Thyroid gland (tissue), 4 donors: ENCODE results near the gene P2RX3. TPM values are rescaled to one million over a fixed set of nuclear protein-coding genes. Genes with fewer than 3 reads are reported as not detected.

Experiments used
- DNase-seq, 2 donors: peaks; one replicate each; pipeline ENCODE4 v3.0.0-alpha.2; 2019
- H3K27ac ChIP-seq, 3 donors: fragments of 200-600 bp; sonication (generic); 1 replicate in 2 of 3; 2 replicates in 1 of 3; pipeline ENCODE4 v1.5.1; 2016 to 2019; ENCODE audit warnings: mild to moderate bottlenecking in 1 of 3, moderate library complexity in 1 of 3
- H3K27me3 ChIP-seq: fragments of 200-600 bp; sonication (generic); one replicate; pipeline ENCODE4 v1.5.1; 2019
- H3K36me3 ChIP-seq, 2 donors: fragments of 200-600 bp; sonication (generic); one replicate each; pipeline ENCODE4 v1.5.1; 2016 to 2019
- H3K4me1 ChIP-seq, 2 donors: fragments of 200-600 bp; sonication (generic); one replicate each; pipeline ENCODE4 v1.5.1; 2017 to 2019
- H3K4me3 ChIP-seq, 3 donors: fragments of 200-600 bp; sonication (generic); replicated peaks in 1 of 3; 1 replicate in 2 of 3; 2 replicates in 1 of 3; pipeline ENCODE4 v1.5.1; 2016; ENCODE audit warnings: mild to moderate bottlenecking in 1 of 3
- H3K9me3 ChIP-seq: fragments of 200-600 bp; sonication (generic); one replicate; pipeline ENCODE4 v1.5.1; 2017
- CTCF ChIP-seq, 6 experiments: fragments of 200-600 bp in 3 of 6; fragments of 450-650 bp in 3 of 6; sonication (generic) in 3 of 6; IDR thresholded peaks; one replicate each; pipeline ENCODE4 v1.5.1; 2016 to 2019; ENCODE audit warnings: antibody characterized with exemption in 6 of 6, mild to moderate bottlenecking in 2 of 6, inconsistent platforms in 1 of 6, moderate library complexity in 1 of 6
- POLR2A ChIP-seq, 2 donors: fragments of 450-650 bp; IDR thresholded peaks; one replicate each; pipeline ENCODE4 v1.6.1; 2017; ENCODE audit warnings: antibody characterized with exemption in 2 of 2, mild to moderate bottlenecking in 2 of 2, moderate library complexity in 1 of 2
- WGBS, 2 donors: methylation state at CpG; one replicate each; pipeline ENCODE4 v1.1.5; 2017; 5-methylcytosine and 5-hydroxymethylcytosine counted together
- intact Hi-C: fragments of 100-400 bp; cut with DNase I; formaldehyde crosslinking; loops from one replicate; pipeline ENCODE4 v1.15.1; 2023
- total RNA-seq, 4 donors: library from RNA; depleted of rRNA; stranded (reverse); fragments of >200 nt; gene quantifications; one replicate each; pipeline ENCODE4 v1.2.3, GENCODE V29; 2016

The P2RX3 gene
- total RNA-seq, 4 donors from 2014 or later = not detected

GRCh38 chr11:57339328-57339727 is 1.2 kb downstream of the P2RX3 start:
- no peak for DNase-seq
- Histone ChIP-seq H3K9me3 (no peaks in the 10 kb centered on the region), H3K4me1 (peaks cover 4 to 12% of the 10 kb centered on the region in 2 donors), H3K27ac (no peak overlapping the region), H3K4me3 (no peak overlapping the region), H3K36me3 (no peaks in the 10 kb centered on the region), H3K27me3 (no peaks in the 10 kb centered on the region)
- intact Hi-C loops = no loop called here
- TF ChIP-seq CTCF (IDR thresholded peaks at IDR 0.05) (no peak), POLR2A (IDR thresholded peaks at IDR 0.05) (no peak)
- WGBS, 2 donors = 79 to 83% methylated on average over 5 of the region's 5 CpGs

- H3K4me1 ChIP-seq = peaks cover under 1 to 4% of the 10 kb centered on the region in 2 donors
- DNase-seq = no peak
- no peak for TF ChIP-seq POLR2A (IDR thresholded peaks at IDR 0.05)
- TF ChIP-seq CTCF (IDR thresholded peaks at IDR 0.05) = no peak
- no peaks in the 10 kb centered on the region for H3K27me3 ChIP-seq
- H3K4me3 ChIP-seq = no peak overlapping the region
- 45 to 49% methylated on average over 12 of the region's 12 CpGs for WGBS, 2 donors
- no peaks in the 10 kb centered on the region for H3K9me3 ChIP-seq
- H3K27ac ChIP-seq = no peak overlapping the region
- no peaks in the 10 kb centered on the region for H3K36me3 ChIP-seq
- intact Hi-C loops = loop anchor here (10.0 kb wide), 1 partner anchor 305 kb away; the partner anchor contains the start of gene YPEL4
These were observed 2.0 kb downstream of the P2RX3 start for GRCh38 chr11:57340039-57340615.

- Histone ChIP-seq H3K36me3 (no peaks in the 10 kb centered on the region), H3K27me3 (no peaks in the 10 kb centered on the region), H3K27ac (no peak overlapping the region), H3K4me1 (peaks cover 0 to under 1% of the 10 kb centered on the region in 2 donors), H3K4me3 (no peak overlapping the region), H3K9me3 (no peaks in the 10 kb centered on the region)
- intact Hi-C loops = loop anchor here (10.0 kb wide), 1 partner anchor 303 kb away; the partner anchor contains the start of gene YPEL4
- WGBS, 2 donors = 78 to 82% methylated on average over 6 of the region's 6 CpGs
- DNase-seq = no peak
- no peak for TF ChIP-seq CTCF (IDR thresholded peaks at IDR 0.05)
- no peak for TF ChIP-seq POLR2A (IDR thresholded peaks at IDR 0.05)
These were observed 3.2 kb downstream of the P2RX3 start for GRCh38 chr11:57341250-57341808.

GRCh38 chr11:57342702-57343101 is 4.5 kb downstream of the P2RX3 start:
- no peak overlapping the region for H3K27ac ChIP-seq
- H3K4me3 ChIP-seq = no peak overlapping the region
- 66 to 76% methylated on average over 11 of the region's 11 CpGs for WGBS, 2 donors
- H3K36me3 ChIP-seq = no peaks in the 10 kb centered on the region
- intact Hi-C loops = loop anchor here (10.0 kb wide), 1 partner anchor 302 kb away; the partner anchor contains the start of gene YPEL4
- no peak for DNase-seq
- H3K4me1 ChIP-seq = no peaks in the 10 kb centered on the region
- TF ChIP-seq POLR2A (IDR thresholded peaks at IDR 0.05) (no peak), CTCF (IDR thresholded peaks at IDR 0.05) (no peak)
- H3K27me3 ChIP-seq = no peaks in the 10 kb centered on the region
- H3K9me3 ChIP-seq = no peaks in the 10 kb centered on the region

GRCh38 chr11:57343825-57344224 is 5.7 kb downstream of the P2RX3 start:
- H3K4me1 ChIP-seq = no peaks in the 10 kb centered on the region
- WGBS, 2 donors = 77 to 79% methylated on average over 7 of the region's 7 CpGs
- intact Hi-C loops = loop anchor here (2.0 to 10.0 kb wide), 2 partner anchors 185 to 301 kb away; partner anchors contain the start of gene YPEL4
- TF ChIP-seq POLR2A (IDR thresholded peaks at IDR 0.05) = no peak
- TF ChIP-seq CTCF (IDR thresholded peaks at IDR 0.05) = no peak
- H3K9me3 ChIP-seq = no peaks in the 10 kb centered on the region
- no peak overlapping the region for H3K27ac ChIP-seq
- no peaks in the 10 kb centered on the region for H3K36me3 ChIP-seq
- no peaks in the 10 kb centered on the region for H3K27me3 ChIP-seq
- no peak overlapping the region for H3K4me3 ChIP-seq
- DNase-seq = no peak
